ENCODE measurements around the gene DNAH3. TPM values are rescaled to one million over a fixed set of nuclear protein-coding genes. Genes with fewer than 3 reads are reported as not detected.

Gene DNAH3
- total RNA-seq, 1 donor: not detected

DNA sequence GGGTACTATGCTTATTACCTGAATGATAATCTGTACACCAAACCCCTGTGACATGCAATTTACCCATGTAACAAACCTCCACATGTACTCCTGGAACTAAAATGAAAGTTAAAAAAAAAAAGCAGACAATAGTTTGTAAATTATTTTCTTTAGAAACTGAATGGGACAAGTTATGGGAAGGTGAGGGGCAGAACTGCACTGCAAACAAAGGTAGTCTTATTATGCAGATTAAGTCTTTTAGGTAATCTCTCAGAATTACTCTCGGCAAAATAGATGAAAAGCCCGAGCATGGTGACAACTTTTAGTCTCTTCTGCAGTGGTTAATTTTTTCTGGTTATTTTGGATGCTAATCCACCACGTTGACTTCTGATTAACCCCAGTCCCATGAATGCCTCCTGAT, 33.3 kb upstream of the DNAH3 start:
- Histone ChIP-seq H3K36me3 (ENCODE audit: insufficient read depth, low read length) (peaks cover 20% of the 10 kb centered on the region), H3K79me2 (ENCODE audit: insufficient read depth, low read length) (no peaks in the 10 kb centered on the region), H3K4me2 (ENCODE audit: insufficient read depth, low read length) (no peak overlapping the region), H3K27ac (ENCODE audit: low read depth, low read length) (no peak overlapping the region), H3K4me3 (ENCODE audit: insufficient read depth, low read length) (no peak overlapping the region), H2AFZ (ENCODE audit: low read length) (no peak overlapping the region), H4K20me1 (ENCODE audit: insufficient read depth, low read length) (no peaks in the 10 kb centered on the region), H3K9me3 (ENCODE audit: low read depth, low read length) (no peaks in the 10 kb centered on the region), H3K27me3 (ENCODE audit: insufficient read depth, low read length) (no peaks in the 10 kb centered on the region), H3K4me1 (ENCODE audit: insufficient read depth, low read length) (peaks cover 9% of the 10 kb centered on the region)
- no peak for DNase-seq (ENCODE audit: insufficient read length, low spot score, missing footprints)
- TF ChIP-seq, protein P1, sequence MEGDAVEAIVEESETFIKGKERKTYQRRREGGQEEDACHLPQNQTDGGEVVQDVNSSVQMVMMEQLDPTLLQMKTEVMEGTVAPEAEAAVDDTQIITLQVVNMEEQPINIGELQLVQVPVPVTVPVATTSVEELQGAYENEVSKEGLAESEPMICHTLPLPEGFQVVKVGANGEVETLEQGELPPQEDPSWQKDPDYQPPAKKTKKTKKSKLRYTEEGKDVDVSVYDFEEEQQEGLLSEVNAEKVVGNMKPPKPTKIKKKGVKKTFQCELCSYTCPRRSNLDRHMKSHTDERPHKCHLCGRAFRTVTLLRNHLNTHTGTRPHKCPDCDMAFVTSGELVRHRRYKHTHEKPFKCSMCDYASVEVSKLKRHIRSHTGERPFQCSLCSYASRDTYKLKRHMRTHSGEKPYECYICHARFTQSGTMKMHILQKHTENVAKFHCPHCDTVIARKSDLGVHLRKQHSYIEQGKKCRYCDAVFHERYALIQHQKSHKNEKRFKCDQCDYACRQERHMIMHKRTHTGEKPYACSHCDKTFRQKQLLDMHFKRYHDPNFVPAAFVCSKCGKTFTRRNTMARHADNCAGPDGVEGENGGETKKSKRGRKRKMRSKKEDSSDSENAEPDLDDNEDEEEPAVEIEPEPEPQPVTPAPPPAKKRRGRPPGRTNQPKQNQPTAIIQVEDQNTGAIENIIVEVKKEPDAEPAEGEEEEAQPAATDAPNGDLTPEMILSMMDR (IDR thresholded peaks at IDR 0.05; ENCODE audit: extremely low read depth, low read depth, low read length): no peak

DNA sequence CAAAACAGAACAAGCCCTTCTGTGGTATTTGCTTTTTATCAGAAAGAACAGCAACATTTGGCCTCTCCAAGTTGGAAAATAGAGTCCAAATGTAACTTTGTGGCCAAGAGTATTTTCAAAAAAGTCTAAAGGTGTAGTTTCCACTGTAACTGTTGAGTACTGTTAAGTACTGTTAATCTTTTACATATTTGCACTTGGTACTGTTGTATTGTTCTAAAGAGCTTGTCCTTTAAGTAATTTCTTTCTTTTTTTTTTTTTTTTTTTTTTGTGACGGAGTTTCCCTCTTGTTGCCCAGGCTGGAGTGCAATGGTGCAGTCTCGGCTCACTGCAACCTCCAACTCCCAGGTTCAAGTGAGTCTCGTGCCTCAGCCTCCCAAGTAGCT, 29.3 kb upstream of the DNAH3 start:
- H3K4me1 ChIP-seq (ENCODE audit: insufficient read depth, low read length): no peaks in the 10 kb centered on the region
- no peak overlapping the region for H2AFZ ChIP-seq (ENCODE audit: low read length)
- no peaks in the 10 kb centered on the region for H3K79me2 ChIP-seq (ENCODE audit: insufficient read depth, low read length)
- TF ChIP-seq, protein P1 (IDR thresholded peaks at IDR 0.05; ENCODE audit: extremely low read depth, low read depth, low read length): no peak
- no peak overlapping the region for H3K27ac ChIP-seq (ENCODE audit: low read depth, low read length)
- no peaks in the 10 kb centered on the region for H3K27me3 ChIP-seq (ENCODE audit: insufficient read depth, low read length)
- H3K36me3 ChIP-seq (ENCODE audit: insufficient read depth, low read length): peaks cover 27% of the 10 kb centered on the region
- no peaks in the 10 kb centered on the region for H3K9me3 ChIP-seq (ENCODE audit: low read depth, low read length)
- DNase-seq (ENCODE audit: insufficient read length, low spot score, missing footprints): no peak
- H4K20me1 ChIP-seq (ENCODE audit: insufficient read depth, low read length): no peaks in the 10 kb centered on the region
- H3K4me3 ChIP-seq (ENCODE audit: insufficient read depth, low read length): no peak overlapping the region
- H3K4me2 ChIP-seq (ENCODE audit: insufficient read depth, low read length): no peak overlapping the region

DNA sequence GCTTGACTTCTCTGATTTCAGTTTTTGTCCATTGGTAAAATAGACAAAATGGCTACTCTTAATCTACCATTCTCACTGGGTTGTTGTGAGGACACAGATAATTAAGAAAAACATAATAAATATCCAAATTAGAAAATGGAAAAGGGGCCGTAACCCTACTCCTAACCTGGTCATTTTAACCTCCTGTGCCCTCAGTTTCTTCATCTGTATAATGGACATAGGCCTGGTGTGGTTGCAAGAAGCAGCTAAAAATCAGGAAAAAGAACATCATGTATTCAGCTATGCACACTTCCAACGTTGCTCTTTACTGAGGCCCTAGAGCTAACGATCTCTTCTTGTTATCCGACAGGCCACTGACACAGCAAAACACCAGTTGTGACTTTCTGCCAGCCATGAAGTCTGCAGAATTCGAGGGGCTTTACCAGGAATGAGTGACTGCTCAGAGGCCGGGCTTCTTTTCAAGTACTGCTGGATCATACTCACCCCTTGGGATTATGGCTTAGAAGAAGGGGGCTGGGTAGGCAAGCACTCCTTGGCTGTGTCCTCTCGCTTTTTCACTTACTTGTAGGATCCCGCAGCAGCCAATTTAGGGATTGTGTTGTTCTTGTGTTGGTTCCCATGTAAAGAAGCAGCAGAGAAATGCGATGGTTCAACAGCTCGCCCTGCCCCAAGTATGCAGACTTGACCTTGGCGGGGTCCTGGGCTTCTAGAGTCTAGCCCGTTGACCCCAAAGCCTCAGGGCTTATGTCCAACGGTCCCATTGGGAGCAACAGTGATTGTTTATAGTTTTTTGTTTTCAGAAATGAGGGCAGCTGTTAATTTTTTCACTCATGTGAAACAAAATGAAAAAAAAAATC, 28.7 kb upstream of the DNAH3 start:
- Histone ChIP-seq H2AFZ (ENCODE audit: low read length) (no peak overlapping the region), H3K79me2 (ENCODE audit: insufficient read depth, low read length) (no peaks in the 10 kb centered on the region), H3K4me1 (ENCODE audit: insufficient read depth, low read length) (no peaks in the 10 kb centered on the region), H3K27me3 (ENCODE audit: insufficient read depth, low read length) (no peaks in the 10 kb centered on the region), H3K36me3 (ENCODE audit: insufficient read depth, low read length) (peaks cover 27% of the 10 kb centered on the region), H3K9me3 (ENCODE audit: low read depth, low read length) (no peaks in the 10 kb centered on the region), H3K4me3 (ENCODE audit: insufficient read depth, low read length) (no peak overlapping the region), H3K4me2 (ENCODE audit: insufficient read depth, low read length) (no peak overlapping the region), H3K27ac (ENCODE audit: low read depth, low read length) (no peak overlapping the region), H4K20me1 (ENCODE audit: insufficient read depth, low read length) (no peaks in the 10 kb centered on the region)
- TF ChIP-seq, protein P1 (IDR thresholded peaks at IDR 0.05; ENCODE audit: extremely low read depth, low read depth, low read length): no peak
- no peak for DNase-seq (ENCODE audit: insufficient read length, low spot score, missing footprints)

DNA sequence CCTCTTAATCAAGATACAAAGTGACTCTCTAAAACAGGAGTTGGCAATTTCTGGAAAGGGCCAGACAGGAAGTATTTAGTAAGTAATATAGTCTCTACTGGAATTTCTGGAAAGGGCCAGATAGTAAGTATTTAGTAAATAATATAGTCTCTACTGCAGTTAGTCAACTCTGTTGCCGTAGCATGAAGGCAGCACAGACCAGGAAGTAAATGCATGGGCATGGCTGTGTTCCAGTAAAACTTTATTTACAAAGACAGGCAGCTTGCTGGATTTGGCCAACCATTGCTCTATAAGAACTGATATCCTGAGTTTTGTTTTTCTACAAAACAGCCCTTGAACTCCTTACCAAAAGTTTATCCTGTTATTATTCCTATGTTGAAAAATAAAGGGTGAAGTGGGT, 24.8 kb upstream of the DNAH3 start:
- Histone ChIP-seq H3K4me1 (ENCODE audit: insufficient read depth, low read length) (no peaks in the 10 kb centered on the region), H4K20me1 (ENCODE audit: insufficient read depth, low read length) (no peaks in the 10 kb centered on the region), H3K27me3 (ENCODE audit: insufficient read depth, low read length) (no peaks in the 10 kb centered on the region), H3K4me2 (ENCODE audit: insufficient read depth, low read length) (no peak overlapping the region), H3K27ac (ENCODE audit: low read depth, low read length) (no peak overlapping the region), H3K9me3 (ENCODE audit: low read depth, low read length) (no peaks in the 10 kb centered on the region), H3K79me2 (ENCODE audit: insufficient read depth, low read length) (no peaks in the 10 kb centered on the region), H3K4me3 (ENCODE audit: insufficient read depth, low read length) (no peak overlapping the region), H2AFZ (ENCODE audit: low read length) (no peak overlapping the region), H3K36me3 (ENCODE audit: insufficient read depth, low read length) (peaks cover 32% of the 10 kb centered on the region)
- DNase-seq (ENCODE audit: insufficient read length, low spot score, missing footprints): no peak
- TF ChIP-seq, protein P1 (IDR thresholded peaks at IDR 0.05; ENCODE audit: extremely low read depth, low read depth, low read length): no peak

All from osteoblast (primary cell).